ENCODE measurements around the gene GPA33. TPM values are rescaled to one million over a fixed set of nuclear protein-coding genes. Genes with fewer than 3 reads are reported as not detected.

GPA33 gene
- polyA plus RNA-seq (ENCODE audit: insufficient read length): 0.12 TPM

GRCh38 chr1:167090314-167090942 lies at the start of gene GPA33:
Gene GPA33 (minus strand): TSS chr1:167090377. CDS start chr1:167090287, 90 bp downstream.
- DNase-seq: no peak

GRCh38 chr1:167138703-167139102 lies 48.5 kb upstream of the GPA33 start:
- no peak for DNase-seq

- no peak for DNase-seq
Observed at GRCh38 chr1:167137793-167138510, 47.8 kb upstream of the GPA33 start.

GRCh38 chr1:167137332-167137781 lies 47.2 kb upstream of the GPA33 start:
- DNase-seq: no peak

- no peak for DNase-seq
Observed at GRCh38 chr1:167136806-167137205, 46.6 kb upstream of the GPA33 start.

GRCh38 chr1:167136191-167136614 lies 46.0 kb upstream of the GPA33 start:
- no peak for DNase-seq

GRCh38 chr1:167135281-167135840 lies 45.2 kb upstream of the GPA33 start:
- DNase-seq: no peak

- no peak for DNase-seq
Observed at GRCh38 chr1:167132301-167133010, 42.3 kb upstream of the GPA33 start.

- no peak for DNase-seq
Observed at GRCh38 chr1:167130829-167131510, 40.8 kb upstream of the GPA33 start.

GRCh38 chr1:167128261-167129227 lies 38.4 kb upstream of the GPA33 start:
- no peak for DNase-seq

- no peak for DNase-seq
Observed at GRCh38 chr1:167127661-167128060, 37.5 kb upstream of the GPA33 start.

- DNase-seq: no peak
Observed at GRCh38 chr1:167127236-167127635, 37.1 kb upstream of the GPA33 start.

- no peak for DNase-seq
Observed at GRCh38 chr1:167126811-167127210, 36.6 kb upstream of the GPA33 start.

GRCh38 chr1:167126317-167126716 lies 36.1 kb upstream of the GPA33 start:
- DNase-seq: no peak

GRCh38 chr1:167122568-167122967 lies 32.4 kb upstream of the GPA33 start:
- DNase-seq: no peak

- no peak for DNase-seq
Observed at GRCh38 chr1:167122121-167122480, 31.9 kb upstream of the GPA33 start.

- DNase-seq: peak; percentile 21
Observed at GRCh38 chr1:167121375-167122120, 31.4 kb upstream of the GPA33 start.

- no peak for DNase-seq
Observed at GRCh38 chr1:167120899-167121298, 30.7 kb upstream of the GPA33 start.

- DNase-seq: no peak
Observed at GRCh38 chr1:167119696-167120095, 29.5 kb upstream of the GPA33 start.

- DNase-seq: no peak
Observed at GRCh38 chr1:167118188-167118587, 28.0 kb upstream of the GPA33 start.

GRCh38 chr1:167117225-167117624 lies 27.0 kb upstream of the GPA33 start:
- no peak for DNase-seq

Data from hindlimb muscle (tissue), 1 donor.